Fibroblast of peridontal ligament (primary cell): ENCODE results near the gene TIAM1.

Source experiments
- DNase-seq: peaks from one replicate; pipeline ENCODE4 v3.0.0-alpha.2; 2010; ENCODE audit errors: extremely low read depth

Gene TIAM1

DNA sequence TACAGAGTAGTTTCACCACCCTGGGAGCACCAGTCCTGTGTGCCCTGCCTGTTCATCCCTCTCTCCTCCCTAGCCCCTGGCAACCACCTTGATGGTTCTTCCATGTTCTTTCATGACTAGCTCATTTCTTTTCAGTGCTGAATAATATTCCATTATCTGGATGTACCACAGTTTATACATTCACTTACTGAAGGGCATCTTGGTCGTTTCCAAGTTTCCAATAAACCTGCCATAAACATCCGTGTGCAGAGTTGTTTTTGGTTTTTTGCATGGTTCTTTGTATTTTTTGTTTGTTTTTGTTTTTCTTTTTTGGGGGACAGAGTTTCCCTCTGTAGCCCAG lies 13.9 kb downstream of the TIAM1 start:
- DNase-seq = no peak

- no peak for DNase-seq
These were observed 14.5 kb downstream of the TIAM1 start for GRCh38 chr21:31329456-31330143.

DNA sequence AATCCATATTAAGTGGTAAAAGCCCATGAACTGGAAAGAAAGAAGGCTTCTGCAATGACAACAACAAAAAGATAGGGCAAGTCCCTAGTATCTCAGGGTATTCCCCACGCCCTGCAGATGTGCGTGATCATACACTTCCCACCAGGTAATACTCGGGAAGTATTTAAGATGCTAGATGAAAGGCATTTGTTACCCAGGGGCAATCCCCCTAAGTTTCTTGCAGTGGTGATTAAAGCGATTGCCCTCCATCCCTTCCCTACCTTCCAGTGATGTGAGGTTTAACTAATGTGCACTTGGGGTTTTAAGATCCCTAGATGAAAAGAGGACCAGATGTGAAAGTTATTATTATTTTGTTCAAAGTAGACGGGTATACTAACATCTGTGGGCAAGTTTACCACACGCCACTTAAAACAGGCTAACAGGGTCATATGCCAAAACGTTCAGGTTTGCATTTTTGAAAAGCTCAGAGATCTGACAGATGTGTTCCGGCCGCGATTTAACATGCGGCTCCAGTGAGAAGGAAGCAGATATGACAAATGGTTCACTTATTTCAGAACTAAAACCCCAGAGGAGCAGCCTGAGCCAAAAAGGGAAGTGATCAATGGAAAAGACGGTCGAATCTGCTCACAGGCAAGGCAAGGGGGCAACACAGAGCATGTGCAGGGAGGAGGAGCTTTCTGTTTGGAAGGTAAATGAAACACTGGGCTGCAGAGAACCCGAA lies 17.4 kb downstream of the TIAM1 start:
- peak; percentile 71 for DNase-seq

DNA sequence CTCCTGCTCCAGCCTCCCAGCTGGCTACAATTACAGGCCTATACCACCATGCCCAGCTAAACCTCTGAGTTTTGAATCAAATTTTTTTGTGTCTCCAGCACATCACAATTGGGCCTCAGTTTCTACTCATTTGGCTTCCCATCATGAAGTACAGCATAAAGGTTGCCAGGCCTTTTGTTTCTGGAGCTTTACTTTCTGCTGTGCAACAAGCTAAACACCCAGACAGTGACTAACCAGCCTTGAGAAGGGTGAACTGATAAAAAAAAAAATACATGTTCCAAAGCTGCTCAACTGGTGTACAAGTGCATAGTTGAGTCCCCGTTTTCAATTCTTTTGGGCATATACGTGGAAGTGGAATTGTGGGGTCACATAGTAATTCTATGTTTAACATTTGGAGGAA lies 25.1 kb downstream of the TIAM1 start:
- DNase-seq = no peak

GRCh38 chr21:31317688-31318087 lies 26.4 kb downstream of the TIAM1 start:
- DNase-seq = no peak

DNA sequence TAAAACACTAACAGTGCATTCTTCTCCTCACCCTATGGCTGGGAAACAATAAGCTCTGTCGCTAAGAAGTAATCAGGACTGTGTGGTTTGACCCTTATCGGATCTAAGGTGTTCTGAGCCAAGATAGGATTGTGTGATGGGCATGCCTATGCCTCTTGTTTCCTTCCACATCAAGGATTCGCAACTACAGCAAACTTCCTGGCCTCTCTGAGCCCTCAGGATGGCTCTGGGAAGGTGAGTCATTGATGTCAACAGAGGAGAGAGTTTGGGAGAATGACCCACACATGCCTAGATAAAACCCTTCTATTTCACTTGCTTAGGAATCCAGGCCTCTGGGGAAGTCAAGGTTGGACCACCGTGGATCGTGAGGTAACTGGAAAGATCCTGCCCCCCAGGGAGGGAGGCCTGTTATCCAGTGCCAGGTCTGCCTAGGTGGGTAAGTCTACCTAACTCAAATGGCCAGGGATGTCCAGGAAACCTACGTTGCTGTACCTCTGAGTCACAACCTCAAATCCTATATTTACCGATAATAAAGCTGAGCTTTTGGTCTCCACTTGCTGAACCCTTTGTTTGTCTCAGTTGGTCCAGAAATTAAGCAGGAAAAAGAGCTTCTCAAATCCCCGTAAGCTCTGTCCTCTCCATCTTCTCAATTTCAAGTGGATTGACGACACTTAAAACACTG lies 27.4 kb downstream of the TIAM1 start:
- no peak for DNase-seq

DNA sequence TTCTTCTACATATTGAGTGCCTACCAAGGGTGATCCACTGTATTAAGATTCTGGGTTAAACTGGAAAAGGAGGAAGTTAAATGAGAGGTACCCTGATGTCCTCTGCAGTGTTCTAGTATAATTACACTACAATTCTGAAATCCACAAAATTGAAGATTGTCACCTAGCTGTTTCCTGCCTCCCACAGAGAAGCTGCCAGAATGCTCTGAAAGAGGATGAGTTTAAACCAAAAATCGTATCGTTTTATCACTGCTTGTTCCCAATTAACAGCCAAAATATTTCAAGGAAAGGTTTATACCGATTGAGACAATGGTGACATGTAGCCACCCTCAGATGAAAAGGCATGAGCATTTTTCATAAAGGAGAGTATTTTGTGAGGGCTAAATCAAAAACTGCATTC lies 28.0 kb downstream of the TIAM1 start:
- no peak for DNase-seq

DNA sequence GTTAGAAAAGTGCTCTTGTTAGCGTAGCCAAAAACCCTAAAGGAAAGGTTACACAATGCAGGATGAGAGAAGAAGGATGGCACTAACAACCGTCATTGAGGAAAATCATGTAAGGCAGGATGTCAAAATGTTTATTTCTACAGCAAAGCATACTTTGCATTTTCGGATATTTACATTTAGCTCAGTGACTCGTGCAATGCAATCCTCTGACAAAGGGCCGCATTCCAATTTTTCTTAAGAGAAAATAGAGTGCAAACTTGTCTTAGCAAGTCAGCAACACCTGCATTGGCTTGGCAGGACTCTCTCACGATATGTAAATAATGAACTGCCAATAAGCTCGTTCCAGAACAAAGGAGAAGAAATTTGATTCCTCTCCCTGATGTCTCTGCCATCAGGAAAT lies 33.3 kb downstream of the TIAM1 start:
- DNase-seq = peak; percentile 40

- no peak for DNase-seq
These were observed 35.5 kb downstream of the TIAM1 start for GRCh38 chr21:31308584-31308983.

- DNase-seq = no peak
These were observed 38.2 kb downstream of the TIAM1 start for GRCh38 chr21:31305888-31306287.

GRCh38 chr21:31299291-31300147 lies 44.5 kb downstream of the TIAM1 start:
- DNase-seq = no peak

DNA sequence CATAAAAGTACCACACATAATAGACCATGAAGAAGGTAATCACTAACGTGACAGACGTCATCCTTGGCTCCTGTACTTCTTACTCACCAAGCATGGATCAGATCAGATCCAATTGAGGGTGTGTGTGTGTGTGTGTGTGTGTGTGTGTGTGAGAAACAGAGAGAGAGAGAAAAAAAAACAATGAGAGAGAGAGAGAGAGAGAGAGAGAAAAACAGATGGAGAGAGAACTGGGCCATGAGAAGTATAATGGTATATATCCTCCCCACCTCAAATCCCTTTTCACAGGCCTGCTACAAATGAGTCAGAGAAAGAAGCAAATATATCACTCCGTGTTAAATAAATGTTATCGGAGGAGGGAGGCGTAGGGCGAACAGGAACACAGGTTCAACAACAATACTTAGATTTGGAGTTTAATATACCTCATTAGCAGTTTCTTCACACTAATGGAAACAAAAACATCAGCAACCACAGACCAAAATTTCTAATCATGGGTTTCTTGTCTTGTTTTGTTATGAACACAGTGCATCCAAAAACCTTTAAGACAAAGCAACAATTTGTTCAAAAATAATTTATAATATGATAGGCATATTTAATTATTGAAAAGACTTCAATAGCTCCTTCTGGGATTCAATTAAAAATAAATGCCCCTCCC lies 45.3 kb downstream of the TIAM1 start:
- no peak for DNase-seq

DNA sequence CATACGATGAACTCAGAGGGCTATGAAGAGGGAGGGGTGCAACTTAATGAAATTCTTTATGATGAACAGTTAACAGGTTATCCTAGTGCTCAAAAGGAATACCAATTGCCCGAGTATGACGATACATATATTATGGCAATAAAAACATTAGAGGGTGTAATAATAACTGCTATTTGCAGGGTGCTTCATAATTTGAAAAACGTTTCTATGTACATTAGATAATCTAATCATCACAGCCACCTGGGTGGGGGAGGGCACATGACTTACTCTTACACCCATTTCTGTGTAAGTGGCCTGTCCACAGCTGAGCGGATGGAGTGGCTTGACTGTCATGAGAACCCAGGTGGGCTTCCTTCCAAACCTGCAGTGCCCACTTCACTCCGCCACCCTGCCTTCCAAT lies 46.3 kb downstream of the TIAM1 start:
- no peak for DNase-seq

GRCh38 chr21:31295676-31296075 lies 48.4 kb downstream of the TIAM1 start:
- no peak for DNase-seq

- DNase-seq = no peak
These were observed 49.4 kb downstream of the TIAM1 start for GRCh38 chr21:31294691-31295090.

DNA sequence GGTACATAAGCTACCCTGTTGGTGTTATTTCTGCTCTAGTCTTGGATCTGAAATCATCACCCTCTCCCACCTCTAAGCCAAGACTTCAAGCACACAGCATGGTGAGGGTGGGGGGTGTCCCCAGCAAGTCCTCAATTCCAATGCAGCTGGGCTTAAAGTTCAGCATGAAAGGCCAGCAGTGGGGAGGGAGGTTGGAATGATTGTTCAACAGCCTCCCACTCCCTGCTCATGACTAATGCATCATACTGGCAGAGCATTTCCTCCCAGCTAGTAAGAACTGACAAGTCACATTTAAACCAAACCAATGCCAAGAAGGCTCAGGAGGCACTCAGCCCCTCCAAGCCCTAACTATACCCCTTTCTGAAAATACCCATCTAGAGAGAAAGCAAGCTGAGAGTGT lies 50.1 kb downstream of the TIAM1 start:
- peak; percentile 86 for DNase-seq

- DNase-seq = no peak
These were observed 53.3 kb downstream of the TIAM1 start for GRCh38 chr21:31290765-31291164.

DNA sequence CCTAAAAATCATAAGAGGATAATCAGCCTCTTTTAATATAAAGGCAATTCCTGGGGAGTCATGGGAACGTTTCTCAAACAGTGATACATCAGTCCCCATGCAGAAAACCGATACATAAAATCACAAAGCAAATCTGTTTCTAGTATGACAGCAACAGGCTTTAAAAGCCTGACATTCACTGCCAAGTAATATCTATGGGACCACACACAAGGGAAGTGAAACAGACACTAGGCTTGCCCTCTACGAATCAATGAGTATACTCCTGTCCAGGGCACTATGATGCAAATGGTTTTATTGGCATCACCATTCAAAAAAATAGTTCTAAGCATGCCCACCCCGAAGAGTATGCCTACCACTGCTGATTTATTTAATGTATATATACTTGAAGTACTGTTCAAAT lies 54.4 kb downstream of the TIAM1 start:
- DNase-seq = peak; percentile 5

DNA sequence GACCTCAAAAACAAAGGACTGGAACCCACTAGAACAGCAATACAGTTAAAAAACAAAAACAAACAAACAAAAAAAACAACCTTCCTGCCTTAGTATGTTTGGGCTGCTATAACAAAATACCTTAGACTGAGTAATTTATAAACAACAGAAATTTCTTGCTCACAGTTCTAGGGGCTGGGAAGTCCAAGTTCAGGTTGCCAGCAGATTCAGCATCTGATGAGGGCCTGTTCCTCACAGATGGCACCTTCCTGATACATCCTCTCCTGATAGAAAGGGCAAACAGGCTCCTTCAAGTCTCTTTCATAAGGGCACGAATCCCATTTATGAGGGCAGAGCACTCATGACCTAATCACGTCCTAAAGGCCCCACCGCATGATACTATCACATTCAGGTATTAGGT lies 55.9 kb downstream of the TIAM1 start:
- no peak for DNase-seq

GRCh38 chr21:31287201-31287600 lies 56.9 kb downstream of the TIAM1 start:
- no peak for DNase-seq

- peak; percentile 34 for DNase-seq
These were observed 57.4 kb downstream of the TIAM1 start for GRCh38 chr21:31286621-31287020.
